Measurements from ENCODE around the gene GOLGA8J.

DNA sequence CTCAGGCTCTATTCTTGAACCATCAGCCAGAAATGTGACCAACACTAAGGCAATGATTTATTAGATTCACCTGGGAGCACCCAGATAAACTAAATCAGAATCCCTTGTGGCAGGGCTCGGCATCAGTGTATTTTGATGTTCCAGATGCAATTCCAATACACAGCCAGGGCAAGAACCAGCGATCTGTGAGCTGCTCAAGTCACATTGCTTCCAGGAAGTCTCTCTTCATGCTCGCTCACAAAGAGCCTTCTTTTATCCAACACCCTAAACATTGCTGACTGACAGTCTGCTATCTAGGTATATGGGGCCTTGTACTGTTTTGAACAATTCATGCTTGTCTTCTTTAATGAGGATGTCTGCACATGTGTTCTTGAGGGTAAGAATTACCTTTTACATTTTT lies 40.9 kb upstream of the GOLGA8J start:
- TF ChIP-seq EP300 (IDR thresholded peaks at IDR 0.05), result no peak
- TF ChIP-seq, protein P1, sequence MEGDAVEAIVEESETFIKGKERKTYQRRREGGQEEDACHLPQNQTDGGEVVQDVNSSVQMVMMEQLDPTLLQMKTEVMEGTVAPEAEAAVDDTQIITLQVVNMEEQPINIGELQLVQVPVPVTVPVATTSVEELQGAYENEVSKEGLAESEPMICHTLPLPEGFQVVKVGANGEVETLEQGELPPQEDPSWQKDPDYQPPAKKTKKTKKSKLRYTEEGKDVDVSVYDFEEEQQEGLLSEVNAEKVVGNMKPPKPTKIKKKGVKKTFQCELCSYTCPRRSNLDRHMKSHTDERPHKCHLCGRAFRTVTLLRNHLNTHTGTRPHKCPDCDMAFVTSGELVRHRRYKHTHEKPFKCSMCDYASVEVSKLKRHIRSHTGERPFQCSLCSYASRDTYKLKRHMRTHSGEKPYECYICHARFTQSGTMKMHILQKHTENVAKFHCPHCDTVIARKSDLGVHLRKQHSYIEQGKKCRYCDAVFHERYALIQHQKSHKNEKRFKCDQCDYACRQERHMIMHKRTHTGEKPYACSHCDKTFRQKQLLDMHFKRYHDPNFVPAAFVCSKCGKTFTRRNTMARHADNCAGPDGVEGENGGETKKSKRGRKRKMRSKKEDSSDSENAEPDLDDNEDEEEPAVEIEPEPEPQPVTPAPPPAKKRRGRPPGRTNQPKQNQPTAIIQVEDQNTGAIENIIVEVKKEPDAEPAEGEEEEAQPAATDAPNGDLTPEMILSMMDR (IDR thresholded peaks at IDR 0.05), result no peak
- TF ChIP-seq POLR2A (IDR thresholded peaks at IDR 0.05), result no peak
- no peak for TF ChIP-seq POLR2AphosphoS5 (IDR thresholded peaks at IDR 0.05)
